22Rv1 (cell line): ENCODE results near the gene COL4A3.

Experiments used
- H3K27ac ChIP-seq: fragments of 450-650 bp; 2 replicates; pipeline ENCODE4 v1.5.1; 2017
- CTCF ChIP-seq: fragments of 450-650 bp; IDR thresholded peaks from 2 replicates; pipeline ENCODE4 v1.5.1; 2017; ENCODE audit warnings: mild to moderate bottlenecking
- ZFX ChIP-seq: fragments of 450-650 bp; IDR thresholded peaks from 2 replicates; pipeline ENCODE4 v1.6.1; 2017; ENCODE audit warnings: antibody characterized with exemption, borderline replicate concordance

COL4A3 gene

GRCh38 chr2:227191367-227191766 lies 26.9 kb downstream of the COL4A3 start:
- H3K27ac ChIP-seq: no peak overlapping the region
- no peak for TF ChIP-seq CTCF
- no peak for TF ChIP-seq ZFX

GRCh38 chr2:227192491-227192890 lies 28.1 kb downstream of the COL4A3 start:
- H3K27ac ChIP-seq: no peak overlapping the region
- TF ChIP-seq CTCF (no peak), ZFX (no peak)

- TF ChIP-seq CTCF: no peak
- TF ChIP-seq ZFX: no peak
- H3K27ac ChIP-seq: no peak overlapping the region
These were observed 29.8 kb downstream of the COL4A3 start for GRCh38 chr2:227194219-227194618.

GRCh38 chr2:227198866-227199265 lies 34.4 kb downstream of the COL4A3 start:
- TF ChIP-seq ZFX (no peak), CTCF (no peak)
- H3K27ac ChIP-seq: no peak overlapping the region

- H3K27ac ChIP-seq: no peak overlapping the region
- TF ChIP-seq CTCF (no peak), ZFX (no peak)
These were observed 37.3 kb downstream of the COL4A3 start for GRCh38 chr2:227201771-227202170.

- TF ChIP-seq CTCF: no peak
- TF ChIP-seq ZFX: no peak
- H3K27ac ChIP-seq: no peak overlapping the region
These were observed 40.0 kb downstream of the COL4A3 start for GRCh38 chr2:227204452-227204851.

- TF ChIP-seq ZFX (no peak), CTCF (no peak)
- no peak overlapping the region for H3K27ac ChIP-seq
These were observed 41.3 kb downstream of the COL4A3 start for GRCh38 chr2:227205701-227206100.
